ENCODE data around the gene CHN2.

The CHN2 gene

GRCh38 chr7:29454464-29454863 is 259.9 kb downstream of the CHN2 start:
- Histone ChIP-seq H3K4me1 (ENCODE audit: control insufficient read depth, insufficient read depth, low read length, poor library complexity, severe bottlenecking) (peaks cover 16% of the 10 kb centered on the region), H3K27ac (ENCODE audit: low read depth, low read length, severe bottlenecking) (no peak overlapping the region), H3K36me3 (ENCODE audit: control insufficient read depth, insufficient read depth, low read length) (no peaks in the 10 kb centered on the region), H3K9me3 (ENCODE audit: control insufficient read depth, low read length) (no peaks in the 10 kb centered on the region), H3K4me3 (ENCODE audit: extremely low read depth, insufficient read depth, low read length, poor library complexity, severe bottlenecking) (no peak overlapping the region)
- WGBS, 2 experiments (ENCODE audit: insufficient coverage in 2 of 2), result 95 to 100% methylated on average over 1 to 4 of the region's 4 CpGs

GRCh38 chr7:29454899-29455451 is 260.4 kb downstream of the CHN2 start:
- no peaks in the 10 kb centered on the region for H3K9me3 ChIP-seq (ENCODE audit: control insufficient read depth, low read length)
- no peaks in the 10 kb centered on the region for H3K36me3 ChIP-seq (ENCODE audit: control insufficient read depth, insufficient read depth, low read length)
- H3K27ac ChIP-seq (ENCODE audit: low read depth, low read length, severe bottlenecking), result no peak overlapping the region
- no peak overlapping the region for H3K4me3 ChIP-seq (ENCODE audit: extremely low read depth, insufficient read depth, low read length, poor library complexity, severe bottlenecking)
- peaks cover 16% of the 10 kb centered on the region for H3K4me1 ChIP-seq (ENCODE audit: control insufficient read depth, insufficient read depth, low read length, poor library complexity, severe bottlenecking)
- WGBS, 2 experiments (ENCODE audit: insufficient coverage in 2 of 2), result 95 to 97% methylated on average over 3 to 4 of the region's 5 CpGs

GRCh38 chr7:29457141-29457561 is 262.6 kb downstream of the CHN2 start:
- Histone ChIP-seq H3K9me3 (ENCODE audit: control insufficient read depth, low read length) (no peaks in the 10 kb centered on the region), H3K36me3 (ENCODE audit: control insufficient read depth, insufficient read depth, low read length) (no peaks in the 10 kb centered on the region), H3K4me1 (ENCODE audit: control insufficient read depth, insufficient read depth, low read length, poor library complexity, severe bottlenecking) (peaks cover 16% of the 10 kb centered on the region), H3K27ac (ENCODE audit: low read depth, low read length, severe bottlenecking) (peak overlapping the region; percentile 64), H3K4me3 (ENCODE audit: extremely low read depth, insufficient read depth, low read length, poor library complexity, severe bottlenecking) (no peak overlapping the region)
- WGBS, 2 experiments (ENCODE audit: insufficient coverage in 2 of 2), result 21 to 42% methylated on average over 2 to 5 of the region's 7 CpGs

GRCh38 chr7:29457565-29458011 is 263.0 kb downstream of the CHN2 start:
- Histone ChIP-seq H3K36me3 (ENCODE audit: control insufficient read depth, insufficient read depth, low read length) (no peaks in the 10 kb centered on the region), H3K4me1 (ENCODE audit: control insufficient read depth, insufficient read depth, low read length, poor library complexity, severe bottlenecking) (peaks cover 16% of the 10 kb centered on the region), H3K4me3 (ENCODE audit: extremely low read depth, insufficient read depth, low read length, poor library complexity, severe bottlenecking) (no peak overlapping the region), H3K27ac (ENCODE audit: low read depth, low read length, severe bottlenecking) (peak overlapping the region; percentile 64), H3K9me3 (ENCODE audit: control insufficient read depth, low read length) (no peaks in the 10 kb centered on the region)
- WGBS, 2 experiments (ENCODE audit: insufficient coverage in 2 of 2), result 53 to 56% methylated on average over 7 of the region's 7 CpGs

GRCh38 chr7:29458933-29459332 is 264.4 kb downstream of the CHN2 start:
- Histone ChIP-seq H3K4me1 (ENCODE audit: control insufficient read depth, insufficient read depth, low read length, poor library complexity, severe bottlenecking) (peaks cover 16% of the 10 kb centered on the region), H3K36me3 (ENCODE audit: control insufficient read depth, insufficient read depth, low read length) (no peaks in the 10 kb centered on the region), H3K27ac (ENCODE audit: low read depth, low read length, severe bottlenecking) (no peak overlapping the region), H3K4me3 (ENCODE audit: extremely low read depth, insufficient read depth, low read length, poor library complexity, severe bottlenecking) (no peak overlapping the region), H3K9me3 (ENCODE audit: control insufficient read depth, low read length) (no peaks in the 10 kb centered on the region)
- 76 to 79% methylated on average over 7 of the region's 7 CpGs for WGBS, 2 experiments (ENCODE audit: insufficient coverage in 2 of 2)

GRCh38 chr7:29459589-29459988 is 265.0 kb downstream of the CHN2 start:
- 80 to 84% methylated on average over 5 to 6 of the region's 8 CpGs for WGBS, 2 experiments (ENCODE audit: insufficient coverage in 2 of 2)
- Histone ChIP-seq H3K36me3 (ENCODE audit: control insufficient read depth, insufficient read depth, low read length) (no peaks in the 10 kb centered on the region), H3K4me1 (ENCODE audit: control insufficient read depth, insufficient read depth, low read length, poor library complexity, severe bottlenecking) (peaks cover 16% of the 10 kb centered on the region), H3K4me3 (ENCODE audit: extremely low read depth, insufficient read depth, low read length, poor library complexity, severe bottlenecking) (no peak overlapping the region), H3K9me3 (ENCODE audit: control insufficient read depth, low read length) (no peaks in the 10 kb centered on the region), H3K27ac (ENCODE audit: low read depth, low read length, severe bottlenecking) (no peak overlapping the region)

- Histone ChIP-seq H3K4me3 (ENCODE audit: extremely low read depth, insufficient read depth, low read length, poor library complexity, severe bottlenecking) (no peak overlapping the region), H3K4me1 (ENCODE audit: control insufficient read depth, insufficient read depth, low read length, poor library complexity, severe bottlenecking) (peaks cover 12% of the 10 kb centered on the region), H3K27ac (ENCODE audit: low read depth, low read length, severe bottlenecking) (no peak overlapping the region), H3K9me3 (ENCODE audit: control insufficient read depth, low read length) (no peaks in the 10 kb centered on the region), H3K36me3 (ENCODE audit: control insufficient read depth, insufficient read depth, low read length) (no peaks in the 10 kb centered on the region)
- 83 to 93% methylated on average over 1 to 4 of the region's 4 CpGs for WGBS, 2 experiments (ENCODE audit: insufficient coverage in 2 of 2)
These were observed 267.4 kb downstream of the CHN2 start for GRCh38 chr7:29461996-29462395.

- Histone ChIP-seq H3K4me1 (ENCODE audit: control insufficient read depth, insufficient read depth, low read length, poor library complexity, severe bottlenecking) (no peaks in the 10 kb centered on the region), H3K36me3 (ENCODE audit: control insufficient read depth, insufficient read depth, low read length) (no peaks in the 10 kb centered on the region), H3K4me3 (ENCODE audit: extremely low read depth, insufficient read depth, low read length, poor library complexity, severe bottlenecking) (no peak overlapping the region), H3K27ac (ENCODE audit: low read depth, low read length, severe bottlenecking) (no peak overlapping the region), H3K9me3 (ENCODE audit: control insufficient read depth, low read length) (no peaks in the 10 kb centered on the region)
- 94 to 100% methylated on average over 2 of the region's 3 CpGs for WGBS, 2 experiments (ENCODE audit: insufficient coverage in 2 of 2)
These were observed 269.1 kb downstream of the CHN2 start for GRCh38 chr7:29463504-29464158.

GRCh38 chr7:29464753-29465152 is 270.2 kb downstream of the CHN2 start:
- 92 to 93% methylated on average over 2 to 3 of the region's 3 CpGs for WGBS, 2 experiments (ENCODE audit: insufficient coverage in 2 of 2)

GRCh38 chr7:29467193-29467926 is 272.8 kb downstream of the CHN2 start:
- Histone ChIP-seq H3K9me3 (ENCODE audit: control insufficient read depth, low read length) (no peaks in the 10 kb centered on the region), H3K36me3 (ENCODE audit: control insufficient read depth, insufficient read depth, low read length) (no peaks in the 10 kb centered on the region), H3K4me3 (ENCODE audit: extremely low read depth, insufficient read depth, low read length, poor library complexity, severe bottlenecking) (no peak overlapping the region), H3K4me1 (ENCODE audit: control insufficient read depth, insufficient read depth, low read length, poor library complexity, severe bottlenecking) (peaks cover 7% of the 10 kb centered on the region), H3K27ac (ENCODE audit: low read depth, low read length, severe bottlenecking) (no peak overlapping the region)
- WGBS, 2 experiments (ENCODE audit: insufficient coverage in 2 of 2), result 94 to 100% methylated on average over 1 to 4 of the region's 5 CpGs

More at GRCh38 chr7:29464753-29465152, 270.2 kb downstream of the CHN2 start:
- H3K4me3 ChIP-seq (ENCODE audit: extremely low read depth, insufficient read depth, low read length, poor library complexity, severe bottlenecking), result no peak overlapping the region
- no peaks in the 10 kb centered on the region for H3K4me1 ChIP-seq (ENCODE audit: control insufficient read depth, insufficient read depth, low read length, poor library complexity, severe bottlenecking)
- H3K9me3 ChIP-seq (ENCODE audit: control insufficient read depth, low read length), result no peaks in the 10 kb centered on the region
- no peaks in the 10 kb centered on the region for H3K36me3 ChIP-seq (ENCODE audit: control insufficient read depth, insufficient read depth, low read length)
- H3K27ac ChIP-seq (ENCODE audit: low read depth, low read length, severe bottlenecking), result no peak overlapping the region
